H1 (cell line): ENCODE results near the gene PCNX1. TPM values are rescaled to one million over a fixed set of nuclear protein-coding genes. Genes with fewer than 3 reads are reported as not detected.

Source experiments
- CTCF ChIA-PET: fragments of 300-600 bp; sonication (Branson Sonifier 250); formaldehyde crosslinking; loops from one replicate; lab custom pipeline; 2021; ENCODE audit not compliant: partially characterized antibody; lab: Charles Lee
- POLR2A ChIA-PET: fragments of 300-600 bp; sonication (Branson Sonifier 250); formaldehyde crosslinking; loops from one replicate; lab custom pipeline; 2021; ENCODE audit warnings: inconsistent platforms; ENCODE audit not compliant: partially characterized antibody; lab: Charles Lee
- DNase-seq, 2 experiments: peaks; one replicate each; pipeline versions ENCODE4 v3.0.0 to v3.0.0-alpha.2; 2010 to 2022; ENCODE audit warnings: low spot score in 2 of 2, low read depth in 1 of 2, mixed read lengths in 1 of 2
- FAIRE-seq: peaks from 2 replicates; lab custom pipeline; 2011; peaks lifted over from hg19 to GRCh38; lab: Jason Lieb, UNC
- H2AFZ ChIP-seq: 2 replicates; pipeline ENCODE4 v1.8.1; 2012; ENCODE audit warnings: low read length, inconsistent platforms
- H2AK5ac ChIP-seq: 2 replicates; pipeline ENCODE4 v1.6.1; 2013; ENCODE audit warnings: low read depth, low read length
- H2BK120ac ChIP-seq: replicated peaks from 2 replicates; pipeline ENCODE3; 2013; ENCODE audit warnings: low read depth, low read length, inconsistent platforms
- H2BK12ac ChIP-seq: 2 replicates; pipeline ENCODE4 v1.6.1; 2013; ENCODE audit warnings: low read depth, low read length
- H2BK15ac ChIP-seq: 2 replicates; pipeline ENCODE4 v1.6.1; 2013; ENCODE audit warnings: low read length
- H2BK20ac ChIP-seq: 2 replicates; pipeline ENCODE4 v1.6.1; 2013; ENCODE audit warnings: low read length
- H2BK5ac ChIP-seq: 2 replicates; pipeline ENCODE4 v1.6.1; 2013; ENCODE audit warnings: low read depth, low read length
- H3K14ac ChIP-seq: 2 replicates; pipeline ENCODE4 v1.6.1; 2013; ENCODE audit warnings: inconsistent platforms; ENCODE audit not compliant: insufficient read length
- H3K18ac ChIP-seq: 2 replicates; pipeline ENCODE4 v1.6.1; 2013; ENCODE audit warnings: low read length; ENCODE audit errors: extremely low read depth
- H3K23ac ChIP-seq: 2 replicates; pipeline ENCODE4 v1.6.1; 2013; ENCODE audit warnings: inconsistent platforms; ENCODE audit not compliant: insufficient read length
- H3K23me2 ChIP-seq: 2 replicates; pipeline ENCODE4 v1.6.1; 2013; ENCODE audit warnings: low read depth, low read length
- H3K27ac ChIP-seq: 2 replicates; pipeline ENCODE4 v1.6.1; 2011; ENCODE audit warnings: low read depth, low read length, inconsistent platforms
- H3K27me3 ChIP-seq, 4 experiments: replicated peaks in 1 of 4; 1 replicate in 1 of 4; 2 replicates in 3 of 4; pipeline versions ENCODE4 v1.6.1 to v1.8.1; 2011 to 2013; ENCODE audit warnings: low read length in 3 of 4, mild to moderate bottlenecking in 3 of 4, inconsistent platforms in 2 of 4, mixed read lengths in 2 of 4, moderate library complexity in 1 of 4; ENCODE audit not compliant: control insufficient read depth in 3 of 4, insufficient read depth in 3 of 4; ENCODE audit errors: extremely low read depth in 1 of 4
- H3K36me3 ChIP-seq, 4 experiments: 2 replicates each; pipeline versions ENCODE4 v1.6.1 to v1.8.1; 2011 to 2013; ENCODE audit warnings: mild to moderate bottlenecking in 4 of 4, low read length in 3 of 4, moderate library complexity in 2 of 4, control low read depth in 1 of 4, inconsistent platforms in 1 of 4; ENCODE audit not compliant: insufficient read depth in 4 of 4, control insufficient read depth in 2 of 4
- H3K4ac ChIP-seq: replicated peaks from 2 replicates; pipeline ENCODE3; 2013; ENCODE audit warnings: low read length, low read depth, mixed read lengths, inconsistent platforms; ENCODE audit not compliant: insufficient read length
- H3K4me1 ChIP-seq, 4 experiments: replicated peaks in 1 of 4; 1 replicate in 1 of 4; 2 replicates in 3 of 4; pipeline versions ENCODE4 v1.6.1 to v1.8.1; 2011 to 2013; ENCODE audit warnings: low read length in 3 of 4, inconsistent platforms in 2 of 4, mixed read lengths in 1 of 4; ENCODE audit not compliant: insufficient read depth in 4 of 4, control insufficient read depth in 3 of 4
- H3K4me2 ChIP-seq, 2 experiments: 2 replicates each; pipeline versions ENCODE4 v1.6.1 to v1.8.1; 2011 to 2013; ENCODE audit warnings: low read depth in 2 of 2, low read length in 2 of 2, control low read depth in 1 of 2, inconsistent platforms in 1 of 2, mild to moderate bottlenecking in 1 of 2; ENCODE audit not compliant: insufficient read depth in 1 of 2
- H3K4me3 ChIP-seq, 4 experiments: fragments of 200-600, 300-600 bp in 1 of 4; sonication (generic), shearing (Covaris generic), sonication (Bioruptor Twin) in 1 of 4; 2 replicates each; pipeline versions ENCODE4 v1.5.1 to v1.8.1; 2011 to 2016; ENCODE audit warnings: low read length in 4 of 4, low read depth in 3 of 4, control low read depth in 2 of 4, inconsistent platforms in 2 of 4, mild to moderate bottlenecking in 2 of 4, mixed read lengths in 1 of 4, moderate library complexity in 1 of 4; ENCODE audit not compliant: insufficient read depth in 2 of 4; ENCODE audit errors: extremely low read depth in 1 of 4
- H3K56ac ChIP-seq: replicated peaks from 2 replicates; pipeline ENCODE3; 2013; ENCODE audit warnings: low read depth, mild to moderate bottlenecking, mixed read lengths, low read length, inconsistent platforms; ENCODE audit not compliant: insufficient read length
- H3K79me1 ChIP-seq: 2 replicates; pipeline ENCODE4 v1.6.1; 2013; ENCODE audit warnings: low read depth, low read length, control low read depth
- H3K79me2 ChIP-seq, 2 experiments: 2 replicates each; pipeline versions ENCODE4 v1.6.1 to v1.8.1; 2012 to 2013; ENCODE audit warnings: low read length in 2 of 2, mild to moderate bottlenecking in 2 of 2, inconsistent platforms in 1 of 2; ENCODE audit not compliant: insufficient read depth in 2 of 2, control insufficient read depth in 1 of 2
- H3K9ac ChIP-seq, 4 experiments: replicated peaks in 1 of 4; 1 replicate in 1 of 4; 2 replicates in 3 of 4; pipeline versions ENCODE4 v1.6.1 to v1.8.1; 2011 to 2013; ENCODE audit warnings: low read depth in 3 of 4, low read length in 3 of 4, control low read depth in 2 of 4, mild to moderate bottlenecking in 2 of 4, moderate library complexity in 2 of 4, inconsistent platforms in 1 of 4; ENCODE audit errors: extremely low read depth in 1 of 4
- H3K9me3 ChIP-seq, 2 experiments: 2 replicates each; pipeline versions ENCODE4 v1.6.1 to v1.8.1; 2012 to 2013; ENCODE audit warnings: mild to moderate bottlenecking in 2 of 2, moderate library complexity in 2 of 2, control low read depth in 1 of 2, inconsistent platforms in 1 of 2, low read depth in 1 of 2, low read length in 1 of 2, mixed read lengths in 1 of 2; ENCODE audit not compliant: insufficient read depth in 2 of 2
- H4K20me1 ChIP-seq, 2 experiments: replicated peaks in 1 of 2; 2 replicates each; pipeline versions ENCODE3 to v1.8.1; 2011 to 2013; ENCODE audit warnings: inconsistent platforms in 2 of 2, low read length in 2 of 2, mild to moderate bottlenecking in 1 of 2; ENCODE audit not compliant: insufficient read depth in 2 of 2, control insufficient read depth in 1 of 2
- H4K5ac ChIP-seq: 2 replicates; pipeline ENCODE4 v1.6.1; 2013; ENCODE audit warnings: low read length, low read depth, mixed read lengths, inconsistent platforms; ENCODE audit not compliant: insufficient read length
- H4K8ac ChIP-seq: 2 replicates; pipeline ENCODE4 v1.8.0; 2013; ENCODE audit warnings: mild to moderate bottlenecking, moderate library complexity, low read length, inconsistent platforms; ENCODE audit not compliant: insufficient read depth; ENCODE audit errors: extremely low read depth
- H4K91ac ChIP-seq: replicated peaks from 2 replicates; pipeline ENCODE3; 2013; ENCODE audit warnings: low read length, mixed read lengths, inconsistent platforms; ENCODE audit not compliant: insufficient read length
- CTCF ChIP-seq, 3 experiments: IDR thresholded peaks; 1 replicate in 2 of 3; 2 replicates in 1 of 3; pipeline versions ENCODE4 v1.5.1 to v1.6.1; 2011; ENCODE audit warnings: low read length in 3 of 3, mild to moderate bottlenecking in 3 of 3, inconsistent platforms in 2 of 3, low read depth in 1 of 3, moderate library complexity in 1 of 3; ENCODE audit not compliant: insufficient read depth in 1 of 3; ENCODE audit errors: control extremely low read depth in 1 of 3
- RAD21 ChIP-seq, 2 experiments: IDR thresholded peaks in 1 of 2; conservative IDR thresholded peaks in 1 of 2; 2 replicates each; pipeline ENCODE4 v1.6.1; 2011; ENCODE audit warnings: low read depth in 2 of 2, low read length in 2 of 2, improper control_type of control experiment in 1 of 2, inconsistent platforms in 1 of 2, mild to moderate bottlenecking in 1 of 2, moderate library complexity in 1 of 2
- SP1 ChIP-seq: IDR thresholded peaks from 2 replicates; pipeline ENCODE4 v1.6.1; 2011; ENCODE audit warnings: low read depth, low read length
- WGBS, 2 experiments: shearing (Covaris generic) in 1 of 2; methylation state at CpG; one replicate each; pipeline versions ENCODE4 v1.1.6 to v1.1.7; 2013 to 2015; ENCODE audit warnings: low lambda C conversion rate in 2 of 2, mixed read lengths in 2 of 2, inconsistent platforms in 1 of 2, low coverage in 1 of 2, missing lambda C conversion rate in 1 of 2; ENCODE audit not compliant: insufficient replicate concordance in 2 of 2, insufficient coverage in 1 of 2, insufficient read length in 1 of 2; ENCODE audit errors: extremely low coverage in 1 of 2, missing lambda C conversion rate in 1 of 2; 5-methylcytosine and 5-hydroxymethylcytosine counted together
- polyA plus RNA-seq, 7 experiments: library from polyadenylated mRNA; depleted of rRNA in 3 of 7; stranded (reverse) in 5 of 7; unstranded in 2 of 7; fragments of >200 nt in 5 of 7; fragments of 200-250 nt in 2 of 7; gene quantifications; 1 replicate in 5 of 7; 2 replicates in 1 of 7; 4 replicates in 1 of 7; pipeline versions ENCODE4 v1.2.1 to v1.2.3, GENCODE V29; 2011 to 2013; ENCODE audit warnings: missing spikeins in 2 of 7, mixed read lengths in 2 of 7
- total RNA-seq: library from RNA; stranded (reverse); fragmentation: NEBNext Ultra II Directional; extraction: Animal tissue kit (Norgen Biotek cat#: 25700); gene quantifications from 2 replicates; pipeline ENCODE4 v1.2.1, GENCODE V29; 2021

PCNX1 gene
- total and polyA plus RNA-seq, 2 of the 8 experiments (the other 6 are each of a cell fraction or from before 2014, with no cell fraction given), result 37.7 to 53.2 TPM

GRCh38 chr14:70905301-70905700, 2.0 kb upstream of the PCNX1 start:
- ChIA-PET POLR2A (interaction anchor here (0.9 to 1.7 kb wide), 4 partner anchors 9 to 75 kb away, joined by 3 to 5 read pairs (median 4); no protein-coding TSS in a partner anchor), CTCF (interaction anchor here (0.9 to 4.3 kb wide), 11 partner anchors 10 to 88 kb away, joined by 3 to 39 read pairs (median 7); no protein-coding TSS in a partner anchor)
- no peak overlapping the region for H3K14ac ChIP-seq
- no peak overlapping the region for H4K5ac ChIP-seq
- H4K20me1 ChIP-seq, result peaks cover 2 to 7% of the 10 kb centered on the region in 2 experiments
- no peaks in the 10 kb centered on the region for H3K36me3 ChIP-seq
- TF ChIP-seq CTCF (IDR thresholded peaks at IDR 0.05; ENCODE audit: control extremely low read depth in 1 of 3, insufficient read depth in 1 of 3, low read depth in 1 of 3, low read length in 3 of 3) (no peak), SP1 (no peak), RAD21 (IDR thresholded peaks at IDR 0.05 in 1 of 2, conservative IDR thresholded peaks at IDR 0.05 in 1 of 2; ENCODE audit: low read depth in 2 of 2, low read length in 2 of 2) (no peak)
- no peaks in the 10 kb centered on the region for H3K9me3 ChIP-seq
- H3K4me1 ChIP-seq, result peaks cover 0 to 9% (median 4%) of the 10 kb centered on the region in 4 experiments; a peak in 3 of 7 replicates
- H2AK5ac ChIP-seq, result no peak overlapping the region
- H3K79me1 ChIP-seq, result peaks cover 2% of the 10 kb centered on the region; the same call in 1 of the 2 replicates
- H4K91ac ChIP-seq, result no peak overlapping the region
- H2AFZ ChIP-seq, result no peak overlapping the region
- no peak overlapping the region for H4K8ac ChIP-seq
- no peak overlapping the region for H3K4me3 ChIP-seq
- H3K56ac ChIP-seq, result no peak overlapping the region
- no peak for DNase-seq
- no peak overlapping the region for H2BK120ac ChIP-seq
- H2BK15ac ChIP-seq, result no peak overlapping the region
- no peak overlapping the region for H3K27ac ChIP-seq
- no peak overlapping the region for H2BK12ac ChIP-seq
- no peak overlapping the region for H2BK5ac ChIP-seq
- no peak overlapping the region for H3K9ac ChIP-seq
- 0 out of 7 replicates have a peak, but pooled peaks cover 0 to 4% (median 0%) of the 10 kb centered on the region in 4 experiments for H3K27me3 ChIP-seq
- H3K4ac ChIP-seq, result no peak overlapping the region
- no peak overlapping the region for H3K4me2 ChIP-seq
- no peak for FAIRE-seq
- peaks cover 3 to 21% of the 10 kb centered on the region in 2 experiments for H3K79me2 ChIP-seq
- H3K23ac ChIP-seq, result no peak overlapping the region
- peaks cover 3% of the 10 kb centered on the region for H3K23me2 ChIP-seq
- 95% methylated on average over 9 of the region's 9 CpGs; no CpG with 5 or more reads in 1 of the 2 experiments for WGBS, 2 experiments
- H3K18ac ChIP-seq, result no peak overlapping the region
- no peak overlapping the region for H2BK20ac ChIP-seq
